HG02763 (cell line): ENCODE measurements around the gene TBR1.
A peak's percentile ranks its signal among the peaks of the same experiment; 100 is the strongest.

ENCODE experiments used
- ATAC-seq: cut with Tn5 transposase; IDR thresholded peaks from one replicate; pipeline ENCODE4 v1.9.1; 2021; ENCODE audit warnings: mild to moderate bottlenecking, moderate library complexity; ENCODE audit not compliant: unreplicated experiment

The TBR1 gene

DNA sequence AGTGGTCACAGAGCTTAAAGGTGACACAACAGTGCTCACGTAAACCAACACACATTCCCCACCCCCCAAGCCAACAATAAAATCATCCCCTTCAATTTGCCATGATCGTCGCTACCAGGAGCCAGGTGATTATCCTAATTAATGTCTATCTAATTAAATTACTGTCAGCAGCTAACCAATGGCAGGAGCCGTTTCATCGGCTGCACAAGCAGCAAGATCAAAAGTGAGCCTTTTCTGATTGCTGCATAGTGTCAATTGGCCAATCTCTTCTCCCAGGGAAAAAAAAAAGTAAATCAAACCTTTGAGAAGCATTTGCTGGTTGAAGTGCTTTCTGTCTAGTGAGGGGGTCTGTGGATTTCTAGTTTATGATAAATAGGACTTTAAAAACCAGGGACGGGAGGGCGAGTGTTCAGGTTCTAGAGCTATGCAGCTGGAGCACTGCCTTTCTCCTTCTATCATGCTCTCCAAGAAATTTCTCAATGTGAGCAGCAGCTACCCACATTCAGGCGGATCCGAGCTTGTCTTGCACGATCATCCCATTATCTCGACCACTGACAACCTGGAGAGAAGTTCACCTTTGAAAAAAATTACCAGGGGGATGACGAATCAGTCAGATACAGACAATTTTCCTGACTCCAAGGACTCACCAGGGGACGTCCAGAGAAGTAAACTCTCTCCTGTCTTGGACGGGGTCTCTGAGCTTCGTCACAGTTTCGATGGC lies at the start of gene TBR1:
Gene TBR1, plus strand, starts transcription at position 311 of the 721 bp plus-strand sequence. Its CDS starts 114 bp downstream, at position 425.
- no peak for ATAC-seq

DNA sequence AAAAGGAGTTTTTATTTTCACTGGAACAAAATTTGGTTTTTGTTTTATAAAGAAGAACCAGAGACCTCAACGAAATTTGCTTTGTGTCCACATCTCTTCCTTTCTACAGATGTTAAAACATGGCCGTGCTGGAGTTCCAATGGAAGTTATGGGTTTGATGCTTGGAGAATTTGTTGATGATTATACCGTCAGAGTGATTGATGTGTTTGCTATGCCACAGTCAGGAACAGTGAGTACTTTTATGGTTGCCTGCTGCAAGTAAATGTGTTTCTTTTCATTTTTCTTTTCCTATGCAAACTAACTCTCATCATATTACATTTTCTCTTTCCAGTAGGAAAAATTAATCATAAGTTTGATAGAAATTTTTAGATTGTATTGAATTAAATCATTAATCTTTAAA lies 48.4 kb upstream of the TBR1 start:
- ATAC-seq, result no peak

DNA sequence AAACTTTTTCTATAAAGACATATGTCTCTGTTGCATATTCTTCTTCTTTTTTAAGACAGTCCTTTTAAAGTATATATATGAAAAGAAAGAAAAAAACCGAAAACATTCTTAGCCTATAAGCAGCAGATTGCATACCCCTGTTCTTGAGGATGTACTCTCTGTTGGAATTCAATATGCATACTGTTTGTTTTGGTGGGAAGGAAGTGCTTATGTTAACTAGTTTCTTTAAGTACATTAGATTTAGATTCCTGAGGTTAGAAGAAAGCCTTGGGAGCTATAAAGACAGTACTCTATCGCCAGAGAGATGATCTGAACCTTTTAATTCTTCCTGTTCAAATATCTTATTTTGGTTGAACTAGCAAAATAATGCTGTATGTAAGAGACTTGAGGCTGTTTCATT lies 46.8 kb upstream of the TBR1 start:
- ATAC-seq, result no peak

DNA sequence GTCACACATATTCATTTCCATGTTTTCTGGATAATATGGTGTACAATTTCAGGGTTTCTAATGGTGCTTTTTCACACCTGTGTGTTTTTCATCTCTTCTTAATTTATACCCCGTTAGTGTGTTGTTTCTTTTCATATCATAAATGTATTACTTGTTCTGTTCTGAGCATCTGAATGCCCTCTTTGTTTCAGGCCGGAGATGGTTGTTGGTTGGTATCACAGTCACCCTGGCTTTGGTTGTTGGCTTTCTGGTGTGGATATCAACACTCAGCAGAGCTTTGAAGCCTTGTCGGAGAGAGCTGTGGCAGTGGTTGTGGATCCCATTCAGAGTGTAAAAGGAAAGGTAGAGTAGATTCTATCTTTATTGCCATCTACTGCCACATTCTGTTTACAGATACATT lies 45.1 kb upstream of the TBR1 start:
- no peak for ATAC-seq

- no peak for ATAC-seq
These were observed 44.2 kb upstream of the TBR1 start for GRCh38 chr2:161371869-161372268.

DNA sequence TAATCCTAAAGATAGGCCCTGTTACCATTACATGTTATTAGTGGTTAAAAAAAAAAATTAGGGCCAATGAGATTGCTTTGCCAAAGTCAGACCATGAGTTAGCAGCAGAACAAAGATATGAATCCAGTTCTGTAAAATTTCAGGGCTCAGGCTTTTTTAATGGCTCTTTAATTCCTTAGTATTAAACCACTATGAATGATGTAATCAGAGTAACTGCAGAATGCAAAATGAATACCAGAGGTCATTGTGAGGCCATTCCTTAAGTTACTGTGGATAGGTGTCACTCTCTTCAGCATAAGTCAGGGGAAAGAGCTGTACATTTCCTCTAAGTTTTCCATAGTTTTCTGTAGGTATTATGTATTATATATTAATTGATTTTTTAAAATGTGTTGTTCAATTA lies 42.2 kb upstream of the TBR1 start:
- ATAC-seq, result no peak

- ATAC-seq, result no peak
These were observed 41.7 kb upstream of the TBR1 start for GRCh38 chr2:161374446-161374845.

DNA sequence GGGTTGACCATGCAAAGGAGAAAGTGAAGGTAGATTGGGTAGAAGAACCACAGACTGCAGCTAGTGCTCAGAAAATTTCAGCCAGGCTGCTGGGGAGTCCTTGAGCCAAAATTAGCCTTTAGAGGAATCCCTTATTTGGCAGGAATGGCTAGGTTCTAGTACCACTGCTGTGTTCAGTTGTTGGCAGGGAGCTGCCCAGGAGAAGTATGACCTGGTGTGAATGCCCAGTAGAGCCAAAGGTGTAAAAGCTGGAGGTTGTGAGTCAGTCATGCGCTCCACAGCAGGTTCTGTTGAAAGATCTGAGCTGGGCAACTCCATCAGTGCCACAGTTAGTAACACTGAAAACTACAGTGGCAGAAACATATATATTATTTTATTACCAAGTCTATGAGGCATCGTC lies 36.4 kb upstream of the TBR1 start:
- no peak for ATAC-seq

DNA sequence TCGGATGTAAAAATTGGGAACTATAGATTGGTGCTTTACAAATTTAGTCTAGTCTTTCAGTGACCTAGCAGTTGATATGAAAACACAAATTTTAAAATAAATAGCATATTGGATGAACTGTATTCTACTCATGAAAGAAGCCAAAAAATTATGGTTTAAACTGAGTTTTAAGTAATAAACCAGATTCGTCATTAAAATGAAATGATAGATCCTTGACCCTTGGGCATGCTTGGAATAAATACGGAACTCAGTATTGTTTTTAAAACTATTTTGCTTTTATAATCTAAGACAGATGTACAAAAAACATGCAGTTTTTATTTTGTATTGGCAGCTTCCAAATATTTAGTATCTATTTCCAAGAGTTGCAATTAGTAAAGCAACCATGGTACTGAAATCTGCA lies 34.6 kb upstream of the TBR1 start:
- no peak for ATAC-seq

- no peak for ATAC-seq
These were observed 33.4 kb upstream of the TBR1 start for GRCh38 chr2:161382747-161383146.

GRCh38 chr2:161384864-161385263 lies 31.2 kb upstream of the TBR1 start:
- ATAC-seq, result peak; percentile 67

DNA sequence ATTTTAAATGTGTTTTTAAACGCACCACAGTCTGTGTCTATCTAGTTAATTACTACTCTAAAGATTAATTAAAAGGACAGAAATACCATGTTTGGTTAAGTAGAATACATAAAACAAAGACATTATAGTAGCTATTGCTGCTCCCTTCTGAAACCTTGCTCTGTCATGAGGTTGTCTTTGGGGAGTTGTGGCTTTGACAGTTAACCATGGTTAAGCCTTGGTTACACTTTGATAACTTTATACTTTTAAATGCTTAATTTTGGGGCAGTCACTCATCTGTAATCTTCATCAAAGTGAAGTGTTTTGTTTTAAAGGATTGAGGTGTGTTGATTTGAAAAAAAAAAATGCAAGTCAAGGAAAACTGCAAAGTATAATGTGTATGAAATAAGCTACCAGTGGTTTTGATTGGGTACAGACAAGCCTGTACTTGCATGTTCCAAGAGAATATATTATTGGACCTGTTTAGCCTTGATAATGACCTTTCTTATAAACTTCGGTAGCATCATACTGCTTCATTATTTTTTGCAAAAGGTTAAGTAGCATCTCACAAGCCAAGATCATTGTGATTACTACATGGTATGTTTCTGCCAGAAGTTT lies 29.8 kb upstream of the TBR1 start:
- peak; percentile 68 for ATAC-seq

DNA sequence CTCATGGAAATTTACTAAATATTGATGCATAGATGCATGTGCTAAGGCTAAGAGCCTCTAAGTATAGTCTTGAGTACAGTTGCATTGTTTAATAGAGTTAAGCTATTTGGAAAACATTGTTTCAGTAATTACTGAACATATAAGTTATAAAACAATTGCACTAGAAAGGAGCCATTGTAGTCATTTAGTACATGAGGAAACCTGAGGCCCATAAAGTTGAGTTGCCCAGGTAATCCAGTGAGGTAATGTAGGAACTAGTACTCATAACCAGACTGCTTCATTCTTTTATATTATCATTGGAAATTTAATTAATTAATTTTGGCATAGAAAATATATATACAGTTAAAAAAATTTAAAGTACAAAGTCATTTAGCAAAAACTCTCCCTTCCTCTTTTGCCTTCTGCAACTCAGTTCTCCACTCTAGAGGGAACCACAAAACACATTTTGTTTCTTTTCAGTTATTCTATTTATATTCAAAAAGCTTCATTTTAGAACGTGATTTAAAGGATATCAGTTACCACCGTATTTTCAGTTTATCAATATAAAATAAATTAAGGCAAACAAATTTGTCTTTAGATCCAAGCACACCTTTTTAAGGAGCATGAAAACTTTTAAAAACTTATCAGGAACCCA lies 27.8 kb upstream of the TBR1 start:
- no peak for ATAC-seq

DNA sequence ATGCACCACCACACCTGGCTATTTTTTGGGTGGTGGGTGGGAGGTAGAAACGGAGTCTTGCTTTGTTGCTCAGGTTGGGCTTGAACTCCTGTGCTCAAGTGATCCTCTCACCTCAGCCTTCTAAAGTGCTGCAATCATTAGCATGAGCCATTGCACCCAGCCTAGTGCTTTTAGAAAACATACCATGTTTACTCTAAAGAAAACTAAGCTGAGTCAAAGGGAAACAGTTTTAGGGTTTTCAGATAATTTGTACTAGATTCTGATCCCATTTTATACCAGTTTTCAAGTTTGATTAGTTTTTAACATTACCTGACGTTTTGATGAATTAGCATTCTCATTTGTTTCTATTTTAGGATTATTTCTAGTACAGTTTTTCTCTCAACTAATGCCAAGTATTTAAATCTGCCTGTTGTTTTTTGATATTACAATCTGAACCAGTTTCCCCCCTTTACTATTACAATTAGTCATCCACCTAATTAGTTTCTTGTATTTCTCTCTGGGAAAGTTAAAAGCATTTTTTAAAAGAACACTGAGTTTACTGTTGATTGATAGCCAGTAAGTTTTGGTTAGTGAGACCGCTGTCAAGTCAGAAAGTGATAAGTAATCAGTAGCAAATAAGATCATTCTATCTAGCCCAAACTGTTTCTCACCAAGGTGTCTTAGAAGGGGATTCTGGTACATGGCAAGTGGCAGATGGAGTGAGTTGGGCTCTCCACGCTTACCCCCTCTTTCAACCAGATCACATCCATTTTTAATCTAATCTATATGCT lies 24.2 kb upstream of the TBR1 start:
- no peak for ATAC-seq

GRCh38 chr2:161400076-161400475 lies 16.0 kb upstream of the TBR1 start:
- no peak for ATAC-seq

- ATAC-seq, result no peak
These were observed 13.8 kb upstream of the TBR1 start for GRCh38 chr2:161402297-161402696.

DNA sequence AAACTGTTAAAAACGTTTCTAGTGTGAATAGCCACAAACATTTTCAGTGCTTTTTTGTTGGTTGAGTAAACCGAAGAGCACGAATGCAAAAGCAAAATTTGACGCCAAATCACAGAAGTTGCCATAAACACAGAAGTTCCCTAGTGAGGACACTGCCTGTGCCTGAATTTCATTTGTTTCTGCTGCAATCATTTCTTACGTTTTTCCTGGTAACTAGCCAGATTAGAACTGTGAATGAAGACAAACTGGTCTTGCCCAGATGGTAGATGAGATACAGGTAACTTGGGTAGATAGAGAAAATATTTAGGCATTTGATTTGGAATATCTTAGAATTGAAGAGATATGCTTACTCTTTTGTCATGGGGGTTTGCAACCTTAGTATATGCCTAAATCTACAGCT lies 9.8 kb upstream of the TBR1 start:
- ATAC-seq, result no peak

DNA sequence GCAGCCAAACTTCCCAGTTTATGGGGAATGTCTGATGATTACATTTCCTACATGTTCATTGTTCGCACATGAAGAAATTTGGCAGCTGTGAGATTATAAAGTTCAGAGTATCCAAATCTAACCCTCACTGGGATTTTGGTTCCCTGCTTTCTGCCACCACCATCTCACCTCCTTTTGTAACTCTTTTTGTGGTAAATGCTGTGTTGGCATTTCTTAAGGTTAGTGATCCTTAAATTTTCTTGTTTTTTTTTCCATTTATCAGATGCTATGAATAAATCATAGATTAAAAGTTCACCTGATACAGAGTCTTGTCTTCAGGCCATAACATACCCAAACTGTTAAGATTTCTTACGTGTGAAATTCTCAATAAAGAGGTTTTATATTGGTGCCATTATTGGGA lies 8.5 kb upstream of the TBR1 start:
- no peak for ATAC-seq

DNA sequence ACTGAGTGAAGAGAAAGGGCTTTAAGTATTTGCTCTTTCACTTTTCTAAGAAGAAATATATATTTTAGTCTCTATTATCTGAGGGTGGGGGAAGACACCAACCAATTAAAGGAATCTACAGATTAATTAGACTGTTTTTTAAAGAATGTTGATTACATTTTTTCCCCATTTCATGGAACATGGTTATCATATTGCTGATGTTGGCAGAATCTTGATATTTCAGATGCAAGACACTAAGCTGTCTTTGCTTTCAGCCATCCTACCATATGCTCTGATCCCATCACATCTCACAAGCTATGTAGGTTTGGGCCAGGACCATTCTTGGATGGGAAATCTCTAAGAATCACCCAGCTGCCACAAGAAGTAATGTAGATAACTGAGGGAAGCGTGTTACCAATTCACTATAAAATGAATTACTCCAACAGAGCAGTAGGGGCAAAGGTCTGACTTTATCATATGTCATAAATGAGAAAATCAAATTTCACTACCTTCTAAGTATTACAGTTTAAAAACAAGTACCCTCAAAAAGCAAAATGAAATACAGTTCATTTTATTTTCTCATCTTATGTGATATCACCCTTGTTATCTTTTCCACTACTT lies 6.7 kb upstream of the TBR1 start:
- no peak for ATAC-seq

- no peak for ATAC-seq
These were observed 3.8 kb upstream of the TBR1 start for GRCh38 chr2:161412346-161412745.
